ENCODE data around the gene PLEKHA8.

Gene PLEKHA8

GRCh38 chr7:30139836-30140384, 111.7 kb downstream of the PLEKHA8 start:
- DNase-seq (ENCODE audit: low spot score): no peak
- peak overlapping the region; percentile 37 for H3K27ac ChIP-seq
- TF ChIP-seq CTCF (conservative IDR thresholded peaks at IDR 0.05; ENCODE audit: low read depth): no peak
- ChIA-PET POLR2A (ENCODE audit: low non-redundant PET) (no interaction called here), CTCF (interaction anchor here (0.7 kb wide), 1 partner anchor 93 kb away, joined by 4 read pairs; no protein-coding TSS in a partner anchor)

- CTCF ChIA-PET: no interaction called here
- no peak for TF ChIP-seq CTCF (conservative IDR thresholded peaks at IDR 0.05; ENCODE audit: low read depth)
- H3K27ac ChIP-seq: no peak overlapping the region
- POLR2A ChIA-PET (ENCODE audit: low non-redundant PET): no interaction called here
- DNase-seq (ENCODE audit: low spot score): no peak
These were observed 112.2 kb downstream of the PLEKHA8 start for GRCh38 chr7:30140456-30140855.

- CTCF ChIA-PET: interaction anchor here (0.6 kb wide), 1 partner anchor 81 kb away, joined by 5 read pairs; no protein-coding TSS in a partner anchor
- DNase-seq (ENCODE audit: low spot score): peak; percentile 85
- POLR2A ChIA-PET (ENCODE audit: low non-redundant PET): no interaction called here
- no peak for TF ChIP-seq CTCF (conservative IDR thresholded peaks at IDR 0.05; ENCODE audit: low read depth)
- H3K27ac ChIP-seq: peak overlapping the region; percentile 74
These were observed 114.5 kb downstream of the PLEKHA8 start for GRCh38 chr7:30142710-30143109.

- peak; percentile 66 for DNase-seq (ENCODE audit: low spot score)
- POLR2A ChIA-PET (ENCODE audit: low non-redundant PET): no interaction called here
- no peak overlapping the region for H3K27ac ChIP-seq
- TF ChIP-seq CTCF (conservative IDR thresholded peaks at IDR 0.05; ENCODE audit: low read depth): no peak
- CTCF ChIA-PET: no interaction called here
These were observed 115.6 kb downstream of the PLEKHA8 start for GRCh38 chr7:30143748-30144251.

- DNase-seq (ENCODE audit: low spot score): no peak
- CTCF ChIA-PET: no interaction called here
- POLR2A ChIA-PET (ENCODE audit: low non-redundant PET): no interaction called here
- no peak for TF ChIP-seq CTCF (conservative IDR thresholded peaks at IDR 0.05; ENCODE audit: low read depth)
- no peak overlapping the region for H3K27ac ChIP-seq
These were observed 116.6 kb downstream of the PLEKHA8 start for GRCh38 chr7:30144657-30145306.

- ChIA-PET CTCF (no interaction called here), POLR2A (ENCODE audit: low non-redundant PET) (no interaction called here)
- no peak for DNase-seq (ENCODE audit: low spot score)
- no peak overlapping the region for H3K27ac ChIP-seq
- TF ChIP-seq CTCF (conservative IDR thresholded peaks at IDR 0.05; ENCODE audit: low read depth): no peak
These were observed 117.3 kb downstream of the PLEKHA8 start for GRCh38 chr7:30145426-30145970.
